GM12878 (cell line): ENCODE measurements around the gene MORC3. TPM values are rescaled to one million over a fixed set of nuclear protein-coding genes. Genes with fewer than 3 reads are reported as not detected.

Experiments
- ATAC-seq: fragments of 200-7000 bp; cut with Tn5 transposase; 3 replicates; pipeline ENCODE4 v1.9.1; 2020; ENCODE audit warnings: mild to moderate bottlenecking, moderate library complexity
- BruUV-seq: library from RNA; stranded (reverse); fragments of 400-500 nt; replicated peaks from 2 replicates; lab custom pipeline; 2021; lab: Mats Ljungman, UMichigan
- CTCF ChIA-PET: fragments of 300-600 bp; sonication (Branson Sonifier 250); formaldehyde crosslinking; extraction: SDS; loops from one replicate; lab custom pipeline; 2021; ENCODE audit warnings: inconsistent platforms; lab: Yijun Ruan, JAX
- POLR2A ChIA-PET: fragments of 350-600 bp; formaldehyde crosslinking; extraction: SDS; loops from one replicate; lab custom pipeline; 2021; ENCODE audit warnings: inconsistent platforms; lab: Charles Lee
- RAD21 ChIA-PET: fragments of 300-600 bp; sonication (Branson Sonifier 250); formaldehyde crosslinking; loops from one replicate; lab custom pipeline; 2023; ENCODE audit warnings: antibody characterized with exemption; ENCODE audit not compliant: unreplicated experiment; lab: Charles Lee
- SMC1A ChIA-PET: fragments of 300-600 bp; sonication (Branson Sonifier 250); formaldehyde crosslinking; loops from one replicate; lab custom pipeline; 2023; ENCODE audit not compliant: unreplicated experiment, uncharacterized antibody; lab: Charles Lee
- DNase-seq: peaks from one replicate; pipeline ENCODE4 v3.0.0-alpha.2; 2011; ENCODE audit warnings: low read depth, low spot score
- FAIRE-seq: peaks from 3 replicates; lab custom pipeline; 2011; peaks lifted over from hg19 to GRCh38; lab: Jason Lieb, UNC
- H2AFZ ChIP-seq: 2 replicates; pipeline ENCODE4 v1.6.0; 2011; ENCODE audit warnings: low read depth, low read length, control low read depth; ENCODE audit not compliant: control insufficient read depth
- H3K27ac ChIP-seq: 2 replicates; pipeline ENCODE4 v1.5.1; 2011; ENCODE audit warnings: control low read depth; ENCODE audit not compliant: control insufficient read depth, insufficient read depth
- H3K27me3 ChIP-seq, 2 experiments: replicated peaks in 1 of 2; 2 replicates each; pipeline versions ENCODE4 v1.6.0 to v1.6.1; 2011; ENCODE audit warnings: low read length in 1 of 2; ENCODE audit not compliant: control insufficient read depth in 2 of 2, insufficient read depth in 2 of 2
- H3K36me3 ChIP-seq, 2 experiments: 2 replicates each; pipeline ENCODE4 v1.5.1; 2011; ENCODE audit warnings: low read length in 1 of 2; ENCODE audit not compliant: control insufficient read depth in 2 of 2, insufficient read depth in 2 of 2
- H3K4me1 ChIP-seq: 2 replicates; pipeline ENCODE4 v1.6.1; 2011; ENCODE audit warnings: mild to moderate bottlenecking, low read length, moderate library complexity, mixed read lengths; ENCODE audit not compliant: control insufficient read depth, insufficient read depth
- H3K4me2 ChIP-seq: 2 replicates; pipeline ENCODE4 v1.6.0; 2011; ENCODE audit warnings: control low read depth; ENCODE audit not compliant: control insufficient read depth, insufficient read depth
- H3K4me3 ChIP-seq: fragments of 200-600 bp; sonication (generic); 2 replicates; pipeline ENCODE4 v1.5.1; 2016
- H3K79me2 ChIP-seq: 2 replicates; pipeline ENCODE4 v1.6.0; 2011; ENCODE audit warnings: low read length; ENCODE audit not compliant: control insufficient read depth, insufficient read depth
- H3K9ac ChIP-seq: 2 replicates; pipeline ENCODE4 v1.8.0; 2011; ENCODE audit warnings: low read length, control low read depth, mixed read lengths; ENCODE audit not compliant: control insufficient read depth, insufficient read depth
- H3K9me3 ChIP-seq: replicated peaks from 3 replicates; pipeline ENCODE4 v1.5.1; 2011; ENCODE audit warnings: mild to moderate bottlenecking, low read length; ENCODE audit not compliant: control insufficient read depth, insufficient read depth
- H4K20me1 ChIP-seq: 2 replicates; pipeline ENCODE4 v1.6.0; 2011; ENCODE audit not compliant: control insufficient read depth, insufficient read depth
- ATF7 ChIP-seq: fragments of 450-650 bp; IDR thresholded peaks from 2 replicates; pipeline ENCODE4 v1.6.1; 2016; ENCODE audit warnings: low read depth, mild to moderate bottlenecking
- BCL3 ChIP-seq: IDR thresholded peaks from 2 replicates; pipeline ENCODE4 v1.6.1; 2011; ENCODE audit warnings: borderline replicate concordance, low read depth, mild to moderate bottlenecking, moderate library complexity, low read length; ENCODE audit not compliant: insufficient read depth, poor library complexity, severe bottlenecking
- BRCA1 ChIP-seq: IDR thresholded peaks from 2 replicates; pipeline ENCODE4 v1.6.1; 2011; ENCODE audit warnings: low read depth, low read length, improper control_type of control experiment
- CHD2 ChIP-seq: IDR thresholded peaks from 2 replicates; pipeline ENCODE4 v1.6.1; 2011; ENCODE audit warnings: low read depth, low read length, improper control_type of control experiment, borderline replicate concordance
- CUX1 ChIP-seq: IDR thresholded peaks from 2 replicates; pipeline ENCODE4 v1.6.1; 2012; ENCODE audit warnings: improper control_type of control experiment, low read depth, low read length; ENCODE audit not compliant: insufficient replicate concordance
- EGR1 ChIP-seq, 2 experiments: IDR thresholded peaks; 1 replicate in 1 of 2; 2 replicates in 1 of 2; pipeline ENCODE4 v1.6.1; 2011 to 2012; ENCODE audit warnings: low read depth in 2 of 2, low read length in 2 of 2, borderline replicate concordance in 1 of 2, mild to moderate bottlenecking in 1 of 2, moderate library complexity in 1 of 2
- GATAD2B ChIP-seq: fragments of 450-650 bp; conservative IDR thresholded peaks from 2 replicates; pipeline ENCODE4 v1.6.1; 2017; ENCODE audit warnings: low read depth, mild to moderate bottlenecking, moderate library complexity
- HCFC1 ChIP-seq: fragments of 150-350 bp; IDR thresholded peaks from 2 replicates; pipeline ENCODE4 v1.6.1; 2014; ENCODE audit warnings: low read length
- HDAC6 ChIP-seq: fragments of 200-600 bp; sonication (generic); IDR thresholded peaks from one replicate; pipeline ENCODE4 v1.8.0; 2017; ENCODE audit warnings: antibody characterized with exemption; ENCODE audit not compliant: unreplicated experiment
- IRF4 ChIP-seq: IDR thresholded peaks from 2 replicates; pipeline ENCODE4 v1.6.1; 2011; ENCODE audit warnings: low read depth, low read length
- JUNB ChIP-seq: IDR thresholded peaks from 2 replicates; pipeline ENCODE4 v1.6.1; 2016; ENCODE audit warnings: antibody characterized with exemption, mild to moderate bottlenecking
- LARP7 ChIP-seq: fragments of 450-650 bp; IDR thresholded peaks from 2 replicates; pipeline ENCODE4 v1.6.1; 2017; ENCODE audit warnings: mild to moderate bottlenecking
- MTA2 ChIP-seq: fragments of 450-650 bp; IDR thresholded peaks from 2 replicates; pipeline ENCODE4 v1.6.1; 2016; ENCODE audit warnings: low read depth, mild to moderate bottlenecking, moderate library complexity
- PAX8 ChIP-seq: fragments of 450-650 bp; IDR thresholded peaks from 2 replicates; pipeline ENCODE4 v1.6.1; 2017; ENCODE audit warnings: mild to moderate bottlenecking, moderate library complexity
- PKNOX1 ChIP-seq: fragments of 450-650 bp; IDR thresholded peaks from 2 replicates; pipeline ENCODE4 v1.6.1; 2016; ENCODE audit warnings: mild to moderate bottlenecking
- POLR2AphosphoS2 ChIP-seq: IDR thresholded peaks from 2 replicates; pipeline ENCODE4 v1.6.1; 2011; ENCODE audit warnings: low read depth, mild to moderate bottlenecking, low read length, improper control_type of control experiment, moderate library complexity
- SIN3A ChIP-seq: IDR thresholded peaks from 2 replicates; pipeline ENCODE4 v1.6.1; 2012; ENCODE audit warnings: low read depth, low read length, improper control_type of control experiment
- SUPT20H ChIP-seq: IDR thresholded peaks from 2 replicates; pipeline ENCODE4 v1.6.1; 2011; ENCODE audit warnings: low read depth, mild to moderate bottlenecking, low read length, moderate library complexity, borderline replicate concordance; ENCODE audit not compliant: control insufficient read depth
- ZNF274 ChIP-seq: IDR thresholded peaks from one replicate; pipeline ENCODE4 v1.8.0; 2011; ENCODE audit not compliant: insufficient read length, insufficient read depth
- ZSCAN29 ChIP-seq: fragments of 450-650 bp; IDR thresholded peaks from 2 replicates; pipeline ENCODE4 v1.6.1; 2017; ENCODE audit warnings: mild to moderate bottlenecking, moderate library complexity
- WGBS: methylation state at CpG from one replicate; pipeline ENCODE4 v1.1.6; 2016; ENCODE audit warnings: low lambda C conversion rate; ENCODE audit not compliant: insufficient replicate concordance, insufficient coverage; ENCODE audit errors: missing lambda C conversion rate; 5-methylcytosine and 5-hydroxymethylcytosine counted together
- in situ Hi-C: fragments of 300-500 bp; cut with MboI; formaldehyde crosslinking; loops from 9 replicates; pipeline ENCODE4 v1.14.3; 2018; ENCODE audit warnings: mixed read lengths
- intact Hi-C: fragments of 100-400 bp; cut with micrococcal nuclease; formaldehyde crosslinking; loops from one replicate; pipeline ENCODE4 v1.14.2; 2022; ENCODE audit not compliant: unreplicated experiment
- polyA plus RNA-seq, 11 experiments: library from polyadenylated mRNA; depleted of rRNA in 4 of 11; unstranded in 6 of 11; stranded (reverse) in 5 of 11; fragments of >200 nt; fragmentation: Nextera tagmentation in 4 of 11; fragmentation: Illumina TruSeq in 1 of 11; extraction: Ambion mirVana in 4 of 11; extraction: Trizol in 1 of 11; gene quantifications; 1 replicate in 1 of 11; 2 replicates in 10 of 11; pipeline versions ENCODE4 v1.2.1 to v1.2.3, GENCODE V29; 2011 to 2016; ENCODE audit warnings: inconsistent platforms in 2 of 11, missing spikeins in 2 of 11, low read depth in 1 of 11
- total RNA-seq, 4 experiments: library from RNA; depleted of rRNA in 3 of 4; stranded (reverse); fragments of >200 nt in 3 of 4; fragmentation: Illumina TruSeq in 1 of 4; extraction: Trizol in 1 of 4; gene quantifications; 2 replicates each; pipeline versions ENCODE4 v1.2.1 to v1.2.3, GENCODE V29; 2013 to 2021

The MORC3 gene
- total and polyA plus RNA-seq, 10 of the 15 experiments (the other 5 are each of a cell fraction or from before 2014, with no cell fraction given), result 5.5 to 29.9 (median 16.3) TPM

- intact Hi-C loops, result no loop called here
- Histone ChIP-seq H2AFZ (no peak overlapping the region), H3K27me3 (no peaks in the 10 kb centered on the region), H3K36me3 (peaks cover 5 to 6% of the 10 kb centered on the region in 2 experiments; a peak in 3 of 4 replicates), H4K20me1 (no peaks in the 10 kb centered on the region), H3K4me1 (no peaks in the 10 kb centered on the region), H3K9ac (no peak overlapping the region), H3K4me2 (no peak overlapping the region), H3K9me3 (no peaks in the 10 kb centered on the region), H3K27ac (no peak overlapping the region), H3K4me3 (no peak overlapping the region), H3K79me2 (no peaks in the 10 kb centered on the region)
- SMC1A ChIA-PET, result no interaction called here
- no peak for FAIRE-seq
- 98% methylated on average over 8 of the region's 8 CpGs for WGBS
- POLR2A ChIA-PET, result no interaction called here
- RAD21 ChIA-PET, result no interaction called here
- ATAC-seq, result no peak
- no peak for TF ChIP-seq EGR1 (IDR thresholded peaks at IDR 0.05; ENCODE audit: borderline replicate concordance in 1 of 2, low read depth in 2 of 2, low read length in 2 of 2)
- TF ChIP-seq JUNB, result no peak
- TF ChIP-seq CUX1, result no peak
- TF ChIP-seq PKNOX1, result no peak
- no peak for TF ChIP-seq POLR2AphosphoS2
- no peak for TF ChIP-seq MTA2
- TF ChIP-seq SIN3A, result no peak
- TF ChIP-seq HDAC6, result no peak
- no peak for TF ChIP-seq BCL3
- no peak for TF ChIP-seq HCFC1
- no peak for TF ChIP-seq PAX8
- TF ChIP-seq ATF7, result no peak
- no peak for TF ChIP-seq ZSCAN29
- TF ChIP-seq SUPT20H, result no peak
- TF ChIP-seq LARP7, result no peak
- no peak for TF ChIP-seq BRCA1
- TF ChIP-seq CHD2, result no peak
- no peak for TF ChIP-seq ZNF274
- TF ChIP-seq GATAD2B, result no peak
- no peak for TF ChIP-seq IRF4
- no peak for DNase-seq
- CTCF ChIA-PET, result no interaction called here
- in situ Hi-C loops, result no loop called here
- no TSS peak for BruUV-seq
Measured at GRCh38 chr21:36400719-36401118, 80.7 kb downstream of the MORC3 start.
